Mesenchymal stem cell (in vitro differentiated cells and primary cell): ENCODE results near the gene METTL6.

Experiments
- DNase-seq: peaks from one replicate; pipeline ENCODE4 v3.0.0-alpha.2; 2013
- H2AFZ ChIP-seq: one replicate; pipeline ENCODE4 v1.6.1; 2013; ENCODE audit warnings: low read depth, mild to moderate bottlenecking, control low read depth, inconsistent platforms, low read length, moderate library complexity
- H2AK5ac ChIP-seq: 2 replicates; pipeline ENCODE4 v1.6.1; 2013; ENCODE audit warnings: low read length, moderate library complexity, mild to moderate bottlenecking, inconsistent platforms; ENCODE audit not compliant: severe bottlenecking
- H2BK120ac ChIP-seq: one replicate; pipeline ENCODE4 v1.6.1; 2013; ENCODE audit warnings: low read depth, mild to moderate bottlenecking, inconsistent platforms, low read length, moderate library complexity
- H2BK12ac ChIP-seq, 2 experiments: one replicate each; pipeline ENCODE4 v1.6.1; 2013; ENCODE audit warnings: inconsistent platforms in 2 of 2, low read length in 2 of 2, mild to moderate bottlenecking in 2 of 2, moderate library complexity in 2 of 2, control low read depth in 1 of 2
- H2BK15ac ChIP-seq: one replicate; pipeline ENCODE4 v1.6.1; 2013; ENCODE audit warnings: mild to moderate bottlenecking, low read depth, inconsistent platforms; ENCODE audit not compliant: poor library complexity, severe bottlenecking
- H2BK5ac ChIP-seq: 2 replicates; pipeline ENCODE4 v1.6.1; 2013; ENCODE audit warnings: low read depth, mild to moderate bottlenecking, low read length, control low read depth, inconsistent platforms; ENCODE audit not compliant: poor library complexity, severe bottlenecking
- H3K14ac ChIP-seq, 2 experiments: one replicate each; pipeline ENCODE4 v1.6.1; 2013; ENCODE audit warnings: inconsistent platforms in 2 of 2, low read length in 2 of 2, control low read depth in 1 of 2, mild to moderate bottlenecking in 1 of 2, moderate library complexity in 1 of 2
- H3K18ac ChIP-seq, 2 experiments: one replicate each; pipeline ENCODE4 v1.6.1; 2013; ENCODE audit warnings: inconsistent platforms in 2 of 2, low read length in 2 of 2, control low read depth in 1 of 2, low read depth in 1 of 2, mild to moderate bottlenecking in 1 of 2
- H3K23ac ChIP-seq, 2 experiments: one replicate each; pipeline ENCODE4 v1.6.1; 2013; ENCODE audit warnings: inconsistent platforms in 2 of 2, low read length in 2 of 2, mild to moderate bottlenecking in 2 of 2, moderate library complexity in 2 of 2, control low read depth in 1 of 2
- H3K27ac ChIP-seq: 2 replicates; pipeline ENCODE4 v1.5.1; 2013; ENCODE audit warnings: mild to moderate bottlenecking, moderate library complexity, low read length, control low read depth, inconsistent platforms; ENCODE audit not compliant: poor library complexity, severe bottlenecking
- H3K27me3 ChIP-seq, 2 experiments: 2 replicates each; pipeline versions ENCODE4 v1.6.1 to v1.7.0; 2013; ENCODE audit warnings: low read length in 2 of 2, mild to moderate bottlenecking in 2 of 2, moderate library complexity in 2 of 2, control low read depth in 1 of 2, inconsistent platforms in 1 of 2; ENCODE audit not compliant: control insufficient read depth in 1 of 2, insufficient read depth in 1 of 2
- H3K36me3 ChIP-seq, 2 experiments: 2 replicates each; pipeline versions ENCODE4 v1.6.1 to v1.7.0; 2013; ENCODE audit warnings: low read length in 2 of 2, control low read depth in 1 of 2, inconsistent platforms in 1 of 2, low read depth in 1 of 2, mild to moderate bottlenecking in 1 of 2; ENCODE audit not compliant: insufficient read depth in 2 of 2, control insufficient read depth in 1 of 2
- H3K4ac ChIP-seq, 2 experiments: one replicate each; pipeline ENCODE4 v1.6.1; 2013; ENCODE audit warnings: inconsistent platforms in 2 of 2, low read length in 2 of 2, mild to moderate bottlenecking in 2 of 2, moderate library complexity in 2 of 2, control low read depth in 1 of 2, low read depth in 1 of 2
- H3K4me1 ChIP-seq: 2 replicates; pipeline ENCODE4 v1.6.1; 2013; ENCODE audit warnings: low read depth, low read length, control low read depth; ENCODE audit not compliant: control insufficient read depth, insufficient read depth
- H3K4me2 ChIP-seq: 2 replicates; pipeline ENCODE4 v1.6.1; 2013; ENCODE audit warnings: low read length, mild to moderate bottlenecking, inconsistent platforms; ENCODE audit not compliant: poor library complexity, severe bottlenecking
- H3K4me3 ChIP-seq, 2 experiments: 2 replicates each; pipeline versions ENCODE4 v1.5.1 to v1.7.0; 2013; ENCODE audit warnings: low read length in 2 of 2, mild to moderate bottlenecking in 2 of 2, control low read depth in 1 of 2, low read depth in 1 of 2; ENCODE audit not compliant: insufficient read depth in 1 of 2
- H3K79me1 ChIP-seq: replicated peaks from 2 replicates; pipeline ENCODE4 v1.6.1; 2013; ENCODE audit warnings: mild to moderate bottlenecking, control low read depth, low read length, inconsistent platforms; ENCODE audit not compliant: poor library complexity, severe bottlenecking
- H3K9ac ChIP-seq: 2 replicates; pipeline ENCODE4 v1.7.0; 2013; ENCODE audit warnings: mild to moderate bottlenecking, low read length, moderate library complexity
- H3K9me3 ChIP-seq: 2 replicates; pipeline ENCODE4 v1.7.0; 2013; ENCODE audit warnings: mild to moderate bottlenecking, low read length; ENCODE audit not compliant: control insufficient read depth
- H4K8ac ChIP-seq: one replicate; pipeline ENCODE4 v1.6.1; 2013; ENCODE audit warnings: inconsistent platforms, mild to moderate bottlenecking, low read length, moderate library complexity
- H4K91ac ChIP-seq: one replicate; pipeline ENCODE4 v1.6.1; 2013; ENCODE audit warnings: mild to moderate bottlenecking, low read length, inconsistent platforms
- WGBS: methylation state at CpG from one replicate; pipeline ENCODE4 v1.1.7; 2013; ENCODE audit warnings: mixed read lengths; 5-methylcytosine and 5-hydroxymethylcytosine counted together

Gene METTL6

DNA sequence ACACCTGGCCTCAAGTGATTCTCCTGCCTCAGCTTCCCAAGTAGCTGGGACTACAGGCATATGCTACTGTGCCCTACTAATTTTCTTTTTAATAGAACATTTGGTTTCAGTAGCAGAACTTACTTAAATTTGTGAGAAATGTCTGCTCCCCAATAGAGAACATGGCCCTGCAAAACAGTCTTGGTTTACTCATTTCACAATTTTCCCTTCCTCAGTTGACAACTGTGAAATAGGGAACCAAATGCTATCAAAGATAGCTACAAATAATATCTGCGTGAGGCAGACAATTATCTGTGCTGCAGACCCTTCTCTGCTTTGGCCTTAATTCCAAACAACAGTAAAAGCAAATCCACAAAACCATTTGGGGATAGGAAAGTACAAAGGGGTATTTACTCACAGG is 22.6 kb downstream of the METTL6 start:
- H3K27me3 ChIP-seq: peaks cover 0 to 3% of the 10 kb centered on the region in 2 experiments
- no peak overlapping the region for H2BK15ac ChIP-seq
- H4K91ac ChIP-seq: no peak overlapping the region
- H3K9ac ChIP-seq: no peak overlapping the region
- WGBS: no CpG with 5 or more reads among the region's 1 CpG
- no peak overlapping the region for H3K18ac ChIP-seq
- H3K9me3 ChIP-seq: no peaks in the 10 kb centered on the region
- no peak overlapping the region for H2AK5ac ChIP-seq
- no peak overlapping the region for H2AFZ ChIP-seq
- H3K4me1 ChIP-seq: no peaks in the 10 kb centered on the region
- H3K27ac ChIP-seq: no peak overlapping the region
- no peak for DNase-seq
- no peak overlapping the region for H3K4ac ChIP-seq
- no peak overlapping the region for H2BK120ac ChIP-seq
- no peaks in the 10 kb centered on the region for H3K79me1 ChIP-seq
- no peak overlapping the region for H3K4me2 ChIP-seq
- H3K14ac ChIP-seq: no peak overlapping the region
- no peak overlapping the region for H3K4me3 ChIP-seq
- H4K8ac ChIP-seq: no peak overlapping the region
- no peak overlapping the region for H2BK5ac ChIP-seq
- H3K23ac ChIP-seq: no peak overlapping the region
- no peak overlapping the region for H2BK12ac ChIP-seq
- H3K36me3 ChIP-seq: peaks cover 8 to 10% of the 10 kb centered on the region in 2 experiments

DNA sequence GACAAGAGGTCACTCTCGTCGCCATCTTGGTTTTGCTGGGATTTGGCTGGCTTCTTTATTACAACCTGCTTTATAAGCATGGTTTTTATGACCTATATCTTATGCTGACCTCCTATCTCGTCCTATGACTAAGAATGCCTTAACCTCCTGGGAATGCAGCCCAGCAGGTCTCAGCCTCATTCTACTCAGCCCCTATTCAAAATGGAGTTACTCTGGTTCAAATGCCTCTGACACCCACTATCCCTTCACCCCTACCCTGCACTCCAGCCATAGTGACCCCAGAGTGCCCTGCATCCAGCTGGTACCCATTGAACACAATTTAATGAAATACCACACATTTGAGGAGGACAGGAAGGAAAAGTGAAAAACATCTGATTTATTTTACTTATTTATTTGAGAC is 23.4 kb downstream of the METTL6 start:
- H3K27ac ChIP-seq: no peak overlapping the region
- DNase-seq: no peak
- no peak overlapping the region for H4K8ac ChIP-seq
- no peak overlapping the region for H2BK12ac ChIP-seq
- H3K4ac ChIP-seq: no peak overlapping the region
- WGBS: 84% methylated on average over 3 of the region's 3 CpGs
- no peak overlapping the region for H4K91ac ChIP-seq
- H2BK120ac ChIP-seq: no peak overlapping the region
- H3K18ac ChIP-seq: no peak overlapping the region
- H3K27me3 ChIP-seq: peaks cover 0 to 3% of the 10 kb centered on the region in 2 experiments
- no peak overlapping the region for H3K14ac ChIP-seq
- H2AFZ ChIP-seq: no peak overlapping the region
- no peaks in the 10 kb centered on the region for H3K9me3 ChIP-seq
- H3K36me3 ChIP-seq: peaks cover 6% of the 10 kb centered on the region in 2 experiments
- H3K79me1 ChIP-seq: no peaks in the 10 kb centered on the region
- H3K4me1 ChIP-seq: no peaks in the 10 kb centered on the region
- no peak overlapping the region for H2AK5ac ChIP-seq
- H3K9ac ChIP-seq: no peak overlapping the region
- H2BK5ac ChIP-seq: no peak overlapping the region
- H3K23ac ChIP-seq: no peak overlapping the region
- H3K4me2 ChIP-seq: no peak overlapping the region
- H3K4me3 ChIP-seq: no peak overlapping the region
- no peak overlapping the region for H2BK15ac ChIP-seq

DNA sequence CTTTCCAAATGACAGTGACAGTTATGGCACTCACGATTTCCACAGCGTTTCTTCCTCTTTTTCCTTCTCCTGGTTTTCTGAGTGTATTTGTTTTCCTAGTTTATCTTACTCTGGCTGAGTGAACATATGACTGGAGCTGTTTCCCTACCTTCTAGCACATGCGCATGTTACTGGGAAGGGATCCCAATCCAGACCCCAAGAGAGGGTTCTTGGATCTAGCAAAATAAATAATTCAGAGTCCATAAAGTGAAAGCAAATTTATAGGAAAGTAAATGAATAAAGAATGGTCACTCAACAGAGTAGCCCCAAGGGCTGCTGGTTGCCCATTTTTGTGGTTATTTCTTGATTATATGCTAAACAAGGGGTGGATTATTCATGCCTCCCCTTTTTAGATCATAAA is 23.8 kb downstream of the METTL6 start:
- Histone ChIP-seq H2BK120ac (no peak overlapping the region), H3K9me3 (no peaks in the 10 kb centered on the region), H3K79me1 (no peaks in the 10 kb centered on the region), H2BK12ac (no peak overlapping the region), H3K18ac (no peak overlapping the region), H3K4me3 (no peak overlapping the region), H3K4ac (no peak overlapping the region), H3K9ac (no peak overlapping the region), H3K14ac (no peak overlapping the region), H3K27me3 (peaks cover 0 to 3% of the 10 kb centered on the region in 2 experiments), H3K36me3 (peaks cover under 1 to 4% of the 10 kb centered on the region in 2 experiments), H2AFZ (no peak overlapping the region), H3K23ac (no peak overlapping the region), H4K8ac (no peak overlapping the region), H3K27ac (no peak overlapping the region), H2BK5ac (no peak overlapping the region), H3K4me1 (no peaks in the 10 kb centered on the region), H4K91ac (no peak overlapping the region), H2AK5ac (no peak overlapping the region), H3K4me2 (no peak overlapping the region), H2BK15ac (no peak overlapping the region)
- WGBS: 100% methylated on average over 1 of the region's 3 CpGs
- no peak for DNase-seq

DNA sequence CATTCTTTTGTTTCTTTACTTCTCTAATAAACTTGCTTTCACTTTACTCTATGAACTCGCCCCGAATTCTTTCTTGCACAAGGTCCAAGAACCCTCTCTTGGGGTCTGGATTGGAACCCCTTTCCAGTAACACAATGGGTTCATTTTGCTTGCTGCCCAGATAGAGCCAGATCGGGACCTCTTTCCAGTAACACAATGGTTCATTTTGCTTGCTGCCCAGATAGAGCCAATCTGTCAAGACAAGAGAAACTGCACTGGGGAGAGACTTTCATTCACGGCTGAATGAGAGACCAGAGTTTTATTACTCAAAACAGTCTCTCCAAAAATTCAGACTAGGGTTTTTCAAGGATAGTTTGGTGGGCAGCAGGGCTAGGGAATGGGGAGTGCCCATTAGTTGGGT is 25.4 kb downstream of the METTL6 start:
- Histone ChIP-seq H3K9ac (peak overlapping the region; percentile 27), H2AFZ (no peak overlapping the region), H2BK15ac (no peak overlapping the region), H3K23ac (no peak overlapping the region), H2BK12ac (no peak overlapping the region), H2BK5ac (no peak overlapping the region), H4K8ac (no peak overlapping the region), H3K14ac (no peak overlapping the region), H2AK5ac (no peak overlapping the region), H3K27ac (no peak overlapping the region), H3K9me3 (no peaks in the 10 kb centered on the region), H3K79me1 (no peaks in the 10 kb centered on the region), H3K4me3 (peak overlapping the region in 1 of 2 experiments; percentile 60), H4K91ac (no peak overlapping the region), H3K18ac (no peak overlapping the region), H3K4me1 (no peaks in the 10 kb centered on the region), H3K4me2 (no peak overlapping the region), H3K27me3 (peaks cover 0 to 3% of the 10 kb centered on the region in 2 experiments), H2BK120ac (no peak overlapping the region), H3K36me3 (no peaks in the 10 kb centered on the region), H3K4ac (no peak overlapping the region)
- WGBS: 96% methylated on average over 4 of the region's 4 CpGs
- DNase-seq: no peak
